Stimulated activated naive CD8-positive, alpha-beta T cell treated with anti-CD3 and anti-CD28 coated beads, Interleukin-15, Interleukin-2, amounts not matched to agents 100 ng/mL and 50 ng/mL, for 24 hours (primary cell): ENCODE data around the gene TAOK1.
A peak's percentile ranks its signal among the peaks of the same experiment; 100 is the strongest.
"Not testable (repeated sequence)": the region's sequence is repeated elsewhere in the genome, so short reads cannot be mapped to it uniquely, and the experiment has no call there.

Experiments used
- H3K27ac Mint-ChIP-seq: one replicate; pipeline ENCODE4 v1.8.0; 2021; ENCODE audit warnings: mild to moderate bottlenecking, mixed read lengths
- H3K27me3 Mint-ChIP-seq: one replicate; pipeline ENCODE4 v1.8.0; 2021; ENCODE audit warnings: mixed read lengths
- H3K36me3 Mint-ChIP-seq: one replicate; pipeline ENCODE4 v1.8.0; 2021; ENCODE audit warnings: low read depth, mixed read lengths
- H3K4me1 Mint-ChIP-seq: one replicate; pipeline ENCODE4 v1.8.0; 2021; ENCODE audit warnings: low read depth, mixed read lengths
- H3K4me3 Mint-ChIP-seq: one replicate; pipeline ENCODE4 v1.8.0; 2021; ENCODE audit warnings: mild to moderate bottlenecking, mixed read lengths
- H3K9me3 Mint-ChIP-seq: one replicate; pipeline ENCODE4 v1.8.0; 2021; ENCODE audit warnings: mixed read lengths

Gene TAOK1

DNA sequence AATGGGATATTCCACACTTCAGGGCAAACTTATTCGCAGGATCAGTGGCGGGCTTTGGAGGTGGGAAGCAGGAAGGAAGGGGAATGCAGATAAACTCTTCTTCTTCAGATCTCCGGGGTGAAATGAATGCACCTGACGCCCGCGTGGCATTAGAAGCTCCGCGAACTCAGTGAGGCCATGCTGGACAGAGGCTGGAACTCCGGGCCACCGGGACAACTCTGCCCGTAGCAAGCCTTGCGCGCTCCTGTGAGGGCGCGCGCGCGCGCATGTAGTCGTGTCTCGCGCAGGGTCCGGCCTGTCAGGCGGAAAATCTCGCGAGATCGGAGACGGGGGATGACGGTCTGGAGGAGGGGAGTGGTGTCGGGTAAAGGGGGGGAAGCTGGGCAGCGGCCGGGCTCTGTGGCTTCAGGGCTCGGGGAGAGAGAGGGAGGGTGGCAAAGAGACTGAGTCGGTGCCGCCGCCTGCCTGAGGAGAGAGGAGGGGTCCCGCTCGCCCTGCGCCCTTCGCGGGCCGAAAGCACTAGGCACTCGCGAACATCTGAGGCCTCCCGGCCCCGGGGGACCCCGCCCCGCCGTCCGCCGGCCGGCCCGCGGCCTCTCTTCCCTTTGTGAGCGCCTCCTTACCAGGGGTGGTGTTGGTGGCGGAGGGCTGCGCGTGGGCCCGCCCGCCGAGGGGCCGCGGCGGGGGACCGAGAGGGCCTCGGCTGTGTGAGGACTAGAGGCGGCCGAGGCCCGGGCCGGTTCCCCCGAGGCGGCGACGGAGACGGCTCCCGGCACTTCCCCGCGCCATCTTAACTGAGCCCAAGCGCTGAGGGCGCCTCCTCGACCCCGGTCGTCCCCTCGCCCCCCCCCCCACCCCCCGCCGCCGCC lies at the start of gene TAOK1:
TAOK1 (plus strand) TSS at position 382 of the 869 bp plus-strand sequence. CDS start 61,186 bp downstream, outside the sequence.
- Mint-ChIP-seq H3K36me3 (peaks cover 18% of the 10 kb centered on the region), H3K27ac (peak within 1 kb of the TSS; percentile 92), H3K4me3 (peak within 1 kb of the TSS; percentile 94), H3K27me3 (no peaks in the 10 kb centered on the region), H3K9me3 (no peaks in the 10 kb centered on the region), H3K4me1 (peaks cover 42% of the 10 kb centered on the region)

DNA sequence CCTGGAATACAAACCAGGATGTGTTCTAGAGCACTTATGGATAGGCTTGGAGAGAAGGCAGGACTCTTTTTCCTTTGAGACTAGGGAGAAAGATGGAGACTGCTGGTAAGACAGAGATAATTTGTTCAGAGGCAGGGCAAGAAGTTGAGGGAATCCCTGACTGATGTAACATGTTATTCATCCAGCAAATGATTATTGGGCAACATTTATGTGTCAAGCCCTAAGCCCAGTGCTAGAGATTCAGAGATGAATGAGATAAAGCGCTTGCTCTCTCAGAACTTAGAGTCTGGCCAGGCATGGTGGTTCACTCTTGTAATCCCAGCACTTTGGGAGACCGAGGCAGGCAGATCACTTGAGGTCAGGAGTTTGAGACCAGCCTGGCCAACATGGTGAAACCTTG lies 48.4 kb upstream of the TAOK1 start:
- Mint-ChIP-seq H3K4me1 (no peaks in the 10 kb centered on the region), H3K27ac (no peak overlapping the region), H3K9me3 (no peaks in the 10 kb centered on the region), H3K36me3 (no peaks in the 10 kb centered on the region), H3K27me3 (peaks cover 10% of the 10 kb centered on the region), H3K4me3 (no peak overlapping the region)

DNA sequence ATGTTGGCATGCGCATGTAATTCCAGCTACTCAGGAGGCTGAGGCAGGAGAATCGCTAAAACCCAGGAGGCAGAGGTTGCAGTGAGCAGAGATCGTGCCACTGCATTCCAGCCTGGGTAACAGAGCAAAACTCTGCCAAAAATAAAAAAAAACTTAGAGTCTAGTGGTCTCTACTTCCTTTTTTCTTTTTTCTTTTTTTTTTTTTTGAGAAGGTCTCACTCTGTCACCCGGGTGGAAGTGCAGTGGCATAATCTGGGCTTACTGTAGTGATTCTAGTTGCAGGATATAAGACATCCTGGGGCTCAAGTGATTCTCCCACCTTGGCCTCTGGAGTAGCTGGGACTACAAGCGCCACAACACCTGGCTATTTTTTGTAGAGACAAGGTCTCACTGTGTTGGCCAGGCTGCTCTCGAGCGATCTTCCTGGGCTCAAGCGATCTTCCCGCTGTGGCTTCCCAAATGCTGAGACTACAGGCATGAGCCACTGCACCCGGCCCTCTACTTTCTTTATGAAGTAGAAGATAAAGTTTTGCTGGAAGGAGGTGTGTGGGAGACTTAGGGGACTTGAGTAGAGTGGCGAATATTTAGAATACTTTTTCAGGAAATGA lies 47.9 kb upstream of the TAOK1 start:
- H3K9me3 Mint-ChIP-seq, result no peaks in the 10 kb centered on the region
- H3K4me3 Mint-ChIP-seq, result no peak overlapping the region

DNA sequence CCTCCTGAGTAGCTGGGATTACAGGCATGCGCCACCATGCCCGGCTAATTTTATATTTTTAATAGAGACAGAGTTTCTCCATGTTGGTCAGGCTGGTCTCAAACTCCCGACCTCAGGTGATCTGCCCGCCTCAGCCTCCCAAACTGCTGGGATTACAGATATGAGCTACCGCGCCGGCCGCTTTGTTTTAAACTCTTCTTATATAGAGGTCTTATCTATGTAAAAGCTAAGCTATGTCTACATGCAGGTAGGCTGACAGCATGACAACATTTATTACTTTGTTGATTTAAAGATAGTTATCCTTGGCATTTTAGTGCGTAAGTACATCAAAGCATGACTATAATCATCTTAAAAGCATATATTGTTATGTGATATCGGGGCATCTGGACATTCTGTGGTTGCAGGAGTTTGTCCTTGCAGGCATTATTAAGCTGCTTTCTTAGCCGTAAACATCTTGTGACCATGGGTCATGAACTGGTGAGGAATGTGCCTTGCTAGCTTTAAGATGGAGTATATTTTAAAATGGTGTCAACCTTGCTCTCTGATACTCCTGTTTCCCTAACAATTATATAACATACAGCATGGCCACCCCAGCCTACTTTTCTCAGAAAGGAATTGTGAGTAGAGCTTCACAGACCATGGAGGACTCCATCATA lies 45.8 kb upstream of the TAOK1 start:
- Mint-ChIP-seq H3K4me3 (no peak overlapping the region), H3K27me3 (peaks cover 10% of the 10 kb centered on the region), H3K36me3 (no peaks in the 10 kb centered on the region), H3K4me1 (no peaks in the 10 kb centered on the region), H3K9me3 (no peaks in the 10 kb centered on the region), H3K27ac (no peak overlapping the region)

More for the DNA sequence above, 47.9 kb upstream of the TAOK1 start:
- no peak overlapping the region for H3K27ac Mint-ChIP-seq
- H3K36me3 Mint-ChIP-seq, result no peaks in the 10 kb centered on the region
- H3K27me3 Mint-ChIP-seq, result peaks cover 10% of the 10 kb centered on the region
- H3K4me1 Mint-ChIP-seq, result no peaks in the 10 kb centered on the region

DNA sequence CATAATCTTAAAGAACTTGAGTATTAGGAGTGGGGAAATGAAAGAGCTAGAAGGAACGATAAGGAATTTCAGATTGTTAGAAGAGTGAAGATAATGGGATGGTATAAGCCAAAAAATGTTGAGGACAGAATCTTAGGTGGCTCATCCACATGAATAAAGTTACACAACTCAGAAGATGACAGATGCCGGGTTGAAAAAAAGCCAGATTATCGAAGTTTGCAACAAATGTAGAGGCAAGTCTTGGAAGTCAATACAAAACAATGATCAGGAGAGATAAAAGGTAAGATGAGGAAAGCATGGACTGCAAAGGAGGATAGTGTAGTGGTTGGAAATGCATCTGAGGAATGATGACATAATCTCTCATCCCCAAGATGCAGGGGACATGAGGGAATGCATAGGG lies 45.1 kb upstream of the TAOK1 start:
- Mint-ChIP-seq H3K36me3 (no peaks in the 10 kb centered on the region), H3K27ac (no peak overlapping the region), H3K4me3 (no peak overlapping the region), H3K9me3 (no peaks in the 10 kb centered on the region), H3K4me1 (no peaks in the 10 kb centered on the region), H3K27me3 (peaks cover 10% of the 10 kb centered on the region)

DNA sequence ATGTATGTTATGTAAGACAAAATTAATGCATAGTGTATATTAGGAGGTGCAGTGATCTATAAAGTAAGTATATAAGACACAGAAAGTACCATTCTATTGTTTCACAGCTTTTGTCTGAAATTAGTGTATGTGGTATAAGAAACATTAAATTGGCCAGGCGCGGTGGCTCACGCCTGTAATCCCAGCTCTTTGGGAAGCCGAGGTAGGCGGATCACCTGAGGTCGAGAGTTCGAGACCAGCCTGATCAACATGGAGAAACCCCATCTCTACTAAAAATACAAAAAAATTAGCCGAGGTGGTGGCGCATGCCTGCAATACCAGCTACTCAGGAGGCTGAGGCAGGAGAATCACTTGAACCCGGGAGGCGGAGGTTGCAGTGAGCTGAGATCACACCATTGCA lies 44.7 kb upstream of the TAOK1 start:
- not testable (repeated sequence) for H3K9me3 Mint-ChIP-seq, H3K27ac Mint-ChIP-seq, H3K4me3 Mint-ChIP-seq, H3K27me3 Mint-ChIP-seq, H3K4me1 Mint-ChIP-seq, H3K36me3 Mint-ChIP-seq

DNA sequence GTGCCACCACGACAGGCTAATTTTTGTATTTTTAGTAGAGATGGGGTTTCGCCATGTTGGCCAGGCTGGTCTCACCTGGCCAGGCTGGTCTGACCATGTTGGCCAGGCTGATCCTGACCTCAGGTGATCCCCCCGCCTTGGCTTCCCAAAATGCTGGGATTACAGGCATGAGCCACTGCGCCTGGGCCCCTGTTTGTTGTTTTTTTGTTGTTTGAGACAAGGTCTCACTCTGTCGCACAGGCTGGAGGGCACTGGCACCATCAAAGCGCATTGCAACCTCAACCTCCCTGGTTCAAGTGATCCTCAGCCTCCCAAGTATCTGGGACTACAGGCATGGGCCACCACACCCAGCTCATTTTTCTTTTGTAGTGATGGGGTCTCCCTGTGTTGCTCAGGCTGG lies 43.7 kb upstream of the TAOK1 start:
- Mint-ChIP-seq H3K4me1 (no peaks in the 10 kb centered on the region), H3K27me3 (peaks cover 7% of the 10 kb centered on the region), H3K9me3 (no peaks in the 10 kb centered on the region), H3K4me3 (no peak overlapping the region), H3K36me3 (no peaks in the 10 kb centered on the region), H3K27ac (no peak overlapping the region)

DNA sequence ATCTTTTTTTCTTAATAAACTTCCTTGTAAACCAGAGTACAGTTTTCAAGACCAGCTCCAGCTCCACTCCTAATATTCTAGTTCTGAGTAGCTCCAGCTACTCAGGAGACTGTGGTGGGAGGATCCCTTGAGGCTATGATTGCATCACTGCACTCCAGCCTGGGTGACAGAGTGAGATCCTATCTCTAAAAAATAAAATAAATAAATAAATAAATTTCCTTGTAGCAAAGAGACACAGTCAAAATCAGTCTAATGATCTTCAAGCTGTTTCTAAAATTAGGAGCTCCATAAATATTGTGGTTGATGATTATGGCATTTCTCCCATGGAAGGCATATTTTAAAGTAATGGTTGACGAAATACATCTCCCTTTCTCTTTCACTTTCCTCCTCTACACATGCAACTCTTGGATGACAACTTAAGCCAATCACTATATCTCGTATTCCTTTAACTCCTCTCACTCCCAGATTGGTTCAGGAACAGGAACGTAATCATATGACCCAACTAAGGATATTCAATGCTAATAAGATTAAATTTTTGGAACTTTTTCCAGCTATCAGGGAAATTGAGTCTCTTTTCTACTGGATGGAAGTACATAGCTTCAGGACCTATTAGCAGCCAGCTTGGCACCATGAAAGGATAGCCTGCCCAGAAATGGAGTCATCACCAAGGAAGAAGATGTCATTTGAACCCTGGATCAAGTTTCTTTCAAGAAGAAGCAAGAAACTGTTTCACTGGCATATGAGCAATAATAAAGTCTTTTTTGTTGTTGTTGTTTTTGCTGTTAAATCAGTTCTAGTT lies 42.1 kb upstream of the TAOK1 start:
- Mint-ChIP-seq H3K36me3 (no peaks in the 10 kb centered on the region), H3K4me3 (no peak overlapping the region), H3K9me3 (no peaks in the 10 kb centered on the region)

DNA sequence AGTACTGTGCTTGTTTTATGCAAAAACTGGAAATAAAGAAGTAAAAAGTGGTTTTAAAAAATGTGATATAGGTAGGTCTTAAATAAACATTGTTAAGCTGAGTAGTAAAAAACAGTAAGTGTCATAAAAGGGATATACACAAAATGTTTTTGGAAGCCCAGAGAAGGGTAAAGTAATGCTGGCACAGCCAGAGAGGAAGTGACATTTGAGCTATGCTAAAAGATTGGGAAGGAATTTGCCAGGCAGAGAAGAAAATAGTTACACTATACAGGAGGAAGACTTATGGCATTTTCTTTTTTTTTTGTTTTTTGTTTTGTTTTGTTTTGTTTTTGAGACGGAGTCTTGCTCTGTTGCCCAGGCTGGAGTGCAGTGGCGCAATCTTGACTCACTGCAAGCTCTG lies 40.8 kb upstream of the TAOK1 start:
- H3K27me3 Mint-ChIP-seq, result no peaks in the 10 kb centered on the region
- H3K4me1 Mint-ChIP-seq, result no peaks in the 10 kb centered on the region
- H3K9me3 Mint-ChIP-seq, result no peaks in the 10 kb centered on the region
- H3K36me3 Mint-ChIP-seq, result no peaks in the 10 kb centered on the region
- no peak overlapping the region for H3K27ac Mint-ChIP-seq
- no peak overlapping the region for H3K4me3 Mint-ChIP-seq

More for the DNA sequence above, 42.1 kb upstream of the TAOK1 start:
- no peaks in the 10 kb centered on the region for H3K4me1 Mint-ChIP-seq
- H3K27ac Mint-ChIP-seq, result no peak overlapping the region
- H3K27me3 Mint-ChIP-seq, result peaks cover 4% of the 10 kb centered on the region

DNA sequence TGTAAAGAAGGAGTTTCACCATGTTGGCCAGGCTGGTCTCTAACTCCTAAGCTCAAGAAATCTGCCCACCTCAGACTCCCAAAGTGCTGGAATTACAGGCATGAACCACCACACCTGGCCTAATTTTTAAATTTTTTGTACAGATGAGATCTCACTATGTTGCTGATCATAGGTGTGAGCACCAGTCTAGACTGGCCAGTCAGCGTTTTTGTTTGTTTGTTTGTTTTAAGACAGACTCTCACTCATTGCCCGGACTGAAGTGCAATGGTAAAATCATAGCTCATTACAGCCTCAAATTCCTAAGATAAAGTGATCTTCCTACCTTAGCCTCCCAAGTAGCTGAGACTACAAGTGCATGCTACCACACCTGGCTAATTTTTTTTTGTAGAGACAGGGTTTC lies 38.0 kb upstream of the TAOK1 start:
- no peak overlapping the region for H3K27ac Mint-ChIP-seq
- no peak overlapping the region for H3K4me3 Mint-ChIP-seq
- no peaks in the 10 kb centered on the region for H3K9me3 Mint-ChIP-seq
- H3K4me1 Mint-ChIP-seq, result no peaks in the 10 kb centered on the region
- H3K27me3 Mint-ChIP-seq, result no peaks in the 10 kb centered on the region
- no peaks in the 10 kb centered on the region for H3K36me3 Mint-ChIP-seq

DNA sequence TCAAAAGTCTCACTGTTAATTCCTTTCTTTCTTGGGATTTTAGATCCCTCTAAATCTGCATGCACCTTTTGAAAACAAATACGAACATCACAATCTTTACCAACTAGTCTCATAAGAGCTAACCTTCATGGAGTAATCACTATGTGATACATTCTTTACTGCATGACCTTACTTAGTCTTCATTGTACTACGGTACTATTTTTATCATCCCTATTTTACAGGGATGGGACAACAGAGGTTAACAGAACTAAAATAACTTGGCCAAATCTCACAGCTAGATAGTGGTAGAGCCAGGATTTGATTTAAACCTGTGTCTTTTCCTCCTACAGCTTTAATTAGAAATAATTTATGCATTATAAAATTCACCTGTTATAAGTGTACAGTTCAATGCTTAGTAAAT lies 32.9 kb upstream of the TAOK1 start:
- Mint-ChIP-seq H3K4me1 (peaks cover 7% of the 10 kb centered on the region), H3K27ac (no peak overlapping the region), H3K4me3 (no peak overlapping the region), H3K9me3 (no peaks in the 10 kb centered on the region), H3K36me3 (no peaks in the 10 kb centered on the region), H3K27me3 (no peaks in the 10 kb centered on the region)

DNA sequence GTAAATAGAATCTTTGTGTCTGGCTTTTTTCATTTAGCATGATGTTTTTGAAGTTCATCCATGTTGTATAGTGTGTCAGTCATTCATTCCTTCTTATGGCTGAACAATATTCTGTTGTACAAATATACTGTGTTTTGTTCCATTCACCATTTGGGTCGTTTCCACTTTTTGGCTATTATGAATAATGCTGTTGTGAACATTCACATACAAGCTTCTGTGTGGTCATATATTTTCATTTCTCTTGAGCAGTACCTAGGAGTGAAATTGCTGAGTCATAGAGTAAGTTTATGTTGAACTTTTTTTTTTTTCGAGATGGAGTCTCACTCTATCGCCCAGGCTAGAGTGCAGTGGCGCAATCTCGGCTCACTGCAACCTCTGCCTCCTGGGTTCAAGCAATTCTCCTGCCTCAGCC lies 32.3 kb upstream of the TAOK1 start:
- Mint-ChIP-seq H3K27ac (no peak overlapping the region), H3K36me3 (no peaks in the 10 kb centered on the region), H3K4me1 (peaks cover 7% of the 10 kb centered on the region), H3K4me3 (no peak overlapping the region), H3K27me3 (no peaks in the 10 kb centered on the region), H3K9me3 (no peaks in the 10 kb centered on the region)

DNA sequence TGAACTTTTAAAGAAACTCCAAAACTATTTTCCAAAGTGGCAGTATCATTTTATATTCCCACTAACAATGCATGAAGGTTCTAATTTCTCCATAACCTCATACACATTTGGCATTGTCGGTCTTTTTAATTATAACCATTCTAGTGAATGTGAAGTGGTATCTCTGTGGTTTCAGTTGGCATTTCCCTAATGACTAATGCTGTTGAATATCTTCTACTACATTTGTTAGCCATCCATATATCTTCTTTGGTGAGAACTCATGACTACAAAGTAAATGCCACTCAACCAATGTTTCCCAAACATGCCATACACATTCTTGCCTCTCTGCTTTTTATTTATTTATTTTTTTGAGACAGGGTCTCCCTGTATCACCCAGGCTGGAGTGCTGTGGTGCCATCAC lies 31.7 kb upstream of the TAOK1 start:
- Mint-ChIP-seq H3K4me3 (no peak overlapping the region), H3K4me1 (peaks cover 7% of the 10 kb centered on the region), H3K27me3 (no peaks in the 10 kb centered on the region), H3K9me3 (no peaks in the 10 kb centered on the region), H3K27ac (no peak overlapping the region), H3K36me3 (no peaks in the 10 kb centered on the region)

DNA sequence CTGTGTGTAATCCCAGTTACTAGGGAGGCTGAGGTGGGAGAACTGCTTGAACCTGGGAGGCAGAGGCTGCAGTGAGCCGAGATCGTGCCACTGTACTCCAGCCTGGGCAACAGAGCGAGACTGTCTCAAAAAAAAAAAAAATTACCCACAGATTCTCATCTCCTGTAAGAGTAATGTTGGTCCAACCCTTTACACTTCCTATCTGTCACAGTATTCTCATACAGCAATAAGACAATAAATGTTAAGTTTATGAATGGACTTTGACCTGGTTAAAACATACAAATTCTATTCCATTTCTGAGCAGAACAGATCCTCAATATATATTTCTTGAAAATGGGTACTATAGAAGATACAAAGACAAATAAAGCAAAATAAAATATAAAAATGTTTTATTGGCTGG lies 30.4 kb upstream of the TAOK1 start:
- Mint-ChIP-seq H3K27ac (no peak overlapping the region), H3K4me1 (peaks cover 7% of the 10 kb centered on the region), H3K27me3 (no peaks in the 10 kb centered on the region), H3K36me3 (no peaks in the 10 kb centered on the region), H3K4me3 (no peak overlapping the region), H3K9me3 (no peaks in the 10 kb centered on the region)

DNA sequence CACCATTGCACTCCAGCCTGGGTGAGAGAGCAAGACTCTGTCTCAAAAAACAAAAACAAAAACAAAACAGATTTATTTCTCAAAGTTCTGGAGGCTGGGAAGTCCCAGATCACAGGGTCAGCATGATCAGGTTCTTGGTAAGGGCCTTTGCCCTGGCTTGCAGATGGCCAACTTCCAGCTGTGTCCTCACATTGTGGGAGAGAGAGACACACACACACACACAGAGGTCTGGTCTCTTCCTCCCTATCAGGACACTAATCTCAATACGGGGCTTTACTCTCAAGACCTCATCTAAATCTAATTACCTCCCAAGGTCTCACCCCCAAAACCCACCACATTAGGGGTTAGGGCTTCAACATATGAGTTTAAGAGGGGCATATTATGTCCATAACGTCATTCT lies 26.4 kb upstream of the TAOK1 start:
- no peaks in the 10 kb centered on the region for H3K27me3 Mint-ChIP-seq
- no peaks in the 10 kb centered on the region for H3K36me3 Mint-ChIP-seq
- H3K4me3 Mint-ChIP-seq, result no peak overlapping the region
- H3K27ac Mint-ChIP-seq, result no peak overlapping the region
- peaks cover under 1% of the 10 kb centered on the region for H3K4me1 Mint-ChIP-seq
- H3K9me3 Mint-ChIP-seq, result no peaks in the 10 kb centered on the region
